ENCODE results near the gene PLXNA4.

The PLXNA4 gene

DNA sequence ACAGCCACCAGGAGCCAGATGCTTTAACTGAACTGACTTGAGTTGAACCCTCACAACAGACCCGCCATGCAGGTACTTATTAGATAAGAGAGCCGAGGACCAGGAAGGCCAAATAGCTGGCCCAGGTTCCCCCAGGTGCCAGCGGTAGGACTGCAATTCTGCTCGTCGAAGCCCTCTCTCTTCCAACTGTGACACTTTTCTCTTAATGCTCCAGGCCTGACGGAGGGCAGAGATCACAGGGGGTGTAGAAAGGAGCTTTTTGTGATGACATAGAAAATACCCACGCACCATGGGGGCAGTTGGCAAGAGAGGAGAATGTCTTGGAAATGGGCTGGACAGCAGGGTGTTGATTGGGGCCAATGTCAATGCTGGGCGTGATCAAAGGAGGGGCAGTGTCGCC lies 208.5 kb downstream of the PLXNA4 start:
- no peak overlapping the region for H2BK15ac ChIP-seq (replicated peaks; ENCODE audit: low read depth)
- no peaks in the 10 kb centered on the region for H3K27me3 ChIP-seq (ENCODE audit: insufficient read depth, low read length, poor library complexity)
- no peak overlapping the region for H4K8ac ChIP-seq (ENCODE audit: low read depth, low read length)
- no peaks in the 10 kb centered on the region for H3K36me3 ChIP-seq (ENCODE audit: control insufficient read depth, insufficient read depth, low read length)
- no peak for DNase-seq
- H3K23ac ChIP-seq (ENCODE audit: low read length), result no peak overlapping the region
- no peak overlapping the region for H3K4ac ChIP-seq (ENCODE audit: low read depth, low read length)
- no peaks in the 10 kb centered on the region for H3K4me1 ChIP-seq (ENCODE audit: control insufficient read depth, low read depth, low read length)
- no peak overlapping the region for H3K18ac ChIP-seq (ENCODE audit: low read length)
- H3K4me3 ChIP-seq (ENCODE audit: low read length), result no peak overlapping the region
- no peak overlapping the region for H3K4me2 ChIP-seq (ENCODE audit: low read length)
- no peak overlapping the region for H2BK120ac ChIP-seq (ENCODE audit: low read depth, low read length)
- no peak overlapping the region for H3K56ac ChIP-seq (ENCODE audit: low read length)
- no peak overlapping the region for H3K27ac ChIP-seq (ENCODE audit: low read depth, low read length)
- no peak overlapping the region for H4K5ac ChIP-seq (ENCODE audit: low read length)
- no peak overlapping the region for H2BK5ac ChIP-seq (ENCODE audit: low read length)
- no peaks in the 10 kb centered on the region for H3K79me2 ChIP-seq (ENCODE audit: control insufficient read depth, insufficient read depth, low read length)
- no peaks in the 10 kb centered on the region for H3K79me1 ChIP-seq (ENCODE audit: low read length)
- H2AK5ac ChIP-seq (ENCODE audit: low read length), result no peak overlapping the region
- WGBS (ENCODE audit: extremely low coverage, insufficient coverage, low lambda C conversion rate), result no CpG with 5 or more reads among the region's 9 CpGs
- H3K9ac ChIP-seq (ENCODE audit: low read length), result no peak overlapping the region

DNA sequence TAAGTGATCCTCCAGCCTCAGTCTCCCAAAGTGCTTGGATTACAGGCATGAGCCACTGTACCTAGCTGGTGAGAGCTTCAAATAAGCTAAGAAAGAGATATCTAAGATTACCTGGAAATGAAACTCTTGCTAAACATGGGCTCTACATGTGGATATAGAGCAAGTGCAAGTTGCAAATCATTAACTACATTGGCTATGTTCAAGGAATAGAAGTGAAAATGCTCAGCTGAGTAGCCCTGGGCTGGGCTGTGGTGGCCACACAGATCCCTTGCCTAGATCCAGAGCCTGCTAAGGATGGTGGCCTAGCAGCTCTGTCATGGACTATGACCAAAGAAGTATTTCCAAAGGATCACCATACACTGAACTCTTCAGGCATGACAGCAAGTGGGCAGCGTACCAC lies 209.3 kb downstream of the PLXNA4 start:
- H3K79me1 ChIP-seq (ENCODE audit: low read length), result no peaks in the 10 kb centered on the region
- no peak overlapping the region for H2BK5ac ChIP-seq (ENCODE audit: low read length)
- no peak overlapping the region for H3K4me3 ChIP-seq (ENCODE audit: low read length)

DNA sequence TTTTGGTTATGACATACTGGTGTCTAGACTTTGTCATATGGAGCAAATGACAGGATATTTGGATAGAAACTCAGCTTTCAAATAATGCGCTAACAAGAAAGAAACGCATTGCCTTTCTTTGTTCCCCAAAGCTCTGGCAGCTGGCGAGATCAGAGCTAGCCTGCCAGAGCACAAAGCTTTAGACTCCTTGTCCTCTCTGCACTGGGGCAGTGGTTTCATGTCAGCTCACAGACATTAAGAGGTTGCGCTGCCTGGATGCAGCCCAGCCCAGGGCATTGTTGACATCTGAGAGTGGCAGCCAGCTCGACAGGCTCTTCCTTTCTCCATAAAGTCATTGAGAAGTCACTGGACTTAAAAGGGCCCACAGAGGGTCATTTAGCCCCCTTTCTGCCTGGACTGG lies 212.0 kb downstream of the PLXNA4 start:
- H4K8ac ChIP-seq (ENCODE audit: low read depth, low read length), result no peak overlapping the region

More for the DNA sequence above, 209.3 kb downstream of the PLXNA4 start:
- Histone ChIP-seq H3K56ac (ENCODE audit: low read length) (no peak overlapping the region), H2AK5ac (ENCODE audit: low read length) (no peak overlapping the region), H3K79me2 (ENCODE audit: control insufficient read depth, insufficient read depth, low read length) (no peaks in the 10 kb centered on the region), H3K9ac (ENCODE audit: low read length) (no peak overlapping the region), H3K27me3 (ENCODE audit: insufficient read depth, low read length, poor library complexity) (no peaks in the 10 kb centered on the region), H4K5ac (ENCODE audit: low read length) (no peak overlapping the region), H4K8ac (ENCODE audit: low read depth, low read length) (no peak overlapping the region), H3K27ac (ENCODE audit: low read depth, low read length) (no peak overlapping the region), H3K4ac (ENCODE audit: low read depth, low read length) (no peak overlapping the region), H3K18ac (ENCODE audit: low read length) (no peak overlapping the region), H2BK120ac (ENCODE audit: low read depth, low read length) (no peak overlapping the region), H3K4me2 (ENCODE audit: low read length) (no peak overlapping the region), H3K4me1 (ENCODE audit: control insufficient read depth, low read depth, low read length) (no peaks in the 10 kb centered on the region), H3K36me3 (ENCODE audit: control insufficient read depth, insufficient read depth, low read length) (no peaks in the 10 kb centered on the region), H3K23ac (ENCODE audit: low read length) (no peak overlapping the region), H2BK15ac (replicated peaks; ENCODE audit: low read depth) (no peak overlapping the region)
- no CpG with 5 or more reads among the region's 1 CpG for WGBS (ENCODE audit: extremely low coverage, insufficient coverage, low lambda C conversion rate)
- DNase-seq, result no peak

DNA sequence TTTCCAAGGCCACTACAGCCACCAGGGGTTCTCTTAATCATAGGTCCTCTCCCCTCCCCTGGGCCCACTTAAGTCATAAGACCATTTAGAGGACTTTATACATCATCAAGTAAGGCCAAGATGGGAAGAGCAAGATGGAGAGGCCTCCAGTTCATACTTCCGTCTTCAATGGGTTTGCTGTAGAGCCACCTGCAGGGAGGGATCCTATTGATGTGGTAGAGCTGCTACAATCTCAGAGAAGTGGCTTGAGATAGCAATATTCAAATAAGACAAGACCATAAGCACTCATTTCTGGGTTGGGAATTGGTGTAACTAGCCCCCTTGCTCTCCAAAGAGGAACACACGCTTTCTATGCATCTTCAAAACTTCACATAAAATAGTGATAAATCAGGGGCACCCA lies 214.2 kb downstream of the PLXNA4 start:
- DNase-seq, result no peak
- Histone ChIP-seq H3K4me1 (ENCODE audit: control insufficient read depth, low read depth, low read length) (no peaks in the 10 kb centered on the region), H3K56ac (ENCODE audit: low read length) (no peak overlapping the region), H3K27ac (ENCODE audit: low read depth, low read length) (no peak overlapping the region), H3K79me2 (ENCODE audit: control insufficient read depth, insufficient read depth, low read length) (no peaks in the 10 kb centered on the region), H2AK5ac (ENCODE audit: low read length) (no peak overlapping the region), H2BK120ac (ENCODE audit: low read depth, low read length) (no peak overlapping the region), H3K4me3 (ENCODE audit: low read length) (no peak overlapping the region), H2BK5ac (ENCODE audit: low read length) (no peak overlapping the region), H3K9ac (ENCODE audit: low read length) (no peak overlapping the region), H3K4me2 (ENCODE audit: low read length) (no peak overlapping the region), H4K8ac (ENCODE audit: low read depth, low read length) (no peak overlapping the region), H3K18ac (ENCODE audit: low read length) (no peak overlapping the region), H3K4ac (ENCODE audit: low read depth, low read length) (no peak overlapping the region), H3K79me1 (ENCODE audit: low read length) (no peaks in the 10 kb centered on the region), H4K5ac (ENCODE audit: low read length) (no peak overlapping the region), H3K27me3 (ENCODE audit: insufficient read depth, low read length, poor library complexity) (no peaks in the 10 kb centered on the region), H3K23ac (ENCODE audit: low read length) (no peak overlapping the region), H2BK15ac (replicated peaks; ENCODE audit: low read depth) (no peak overlapping the region), H3K36me3 (ENCODE audit: control insufficient read depth, insufficient read depth, low read length) (no peaks in the 10 kb centered on the region)
- WGBS (ENCODE audit: extremely low coverage, insufficient coverage, low lambda C conversion rate), result no CpG with 5 or more reads among the region's 2 CpGs

More for the DNA sequence above, 212.0 kb downstream of the PLXNA4 start:
- H2AK5ac ChIP-seq (ENCODE audit: low read length), result no peak overlapping the region
- H3K79me2 ChIP-seq (ENCODE audit: control insufficient read depth, insufficient read depth, low read length), result no peaks in the 10 kb centered on the region
- no peak overlapping the region for H3K4ac ChIP-seq (ENCODE audit: low read depth, low read length)
- no peaks in the 10 kb centered on the region for H3K79me1 ChIP-seq (ENCODE audit: low read length)
- no peak overlapping the region for H3K56ac ChIP-seq (ENCODE audit: low read length)
- H3K4me3 ChIP-seq (ENCODE audit: low read length), result no peak overlapping the region
- H3K36me3 ChIP-seq (ENCODE audit: control insufficient read depth, insufficient read depth, low read length), result no peaks in the 10 kb centered on the region
- H2BK15ac ChIP-seq (replicated peaks; ENCODE audit: low read depth), result no peak overlapping the region
- H3K27me3 ChIP-seq (ENCODE audit: insufficient read depth, low read length, poor library complexity), result no peaks in the 10 kb centered on the region
- no peak overlapping the region for H3K27ac ChIP-seq (ENCODE audit: low read depth, low read length)
- no peak overlapping the region for H3K4me2 ChIP-seq (ENCODE audit: low read length)
- H3K4me1 ChIP-seq (ENCODE audit: control insufficient read depth, low read depth, low read length), result no peaks in the 10 kb centered on the region
- H2BK5ac ChIP-seq (ENCODE audit: low read length), result no peak overlapping the region
- H3K9ac ChIP-seq (ENCODE audit: low read length), result no peak overlapping the region
- WGBS (ENCODE audit: extremely low coverage, insufficient coverage, low lambda C conversion rate), result no CpG with 5 or more reads among the region's 5 CpGs
- no peak overlapping the region for H3K23ac ChIP-seq (ENCODE audit: low read length)
- no peak for DNase-seq
- H2BK120ac ChIP-seq (ENCODE audit: low read depth, low read length), result no peak overlapping the region
- no peak overlapping the region for H3K18ac ChIP-seq (ENCODE audit: low read length)
- H4K5ac ChIP-seq (ENCODE audit: low read length), result no peak overlapping the region

DNA sequence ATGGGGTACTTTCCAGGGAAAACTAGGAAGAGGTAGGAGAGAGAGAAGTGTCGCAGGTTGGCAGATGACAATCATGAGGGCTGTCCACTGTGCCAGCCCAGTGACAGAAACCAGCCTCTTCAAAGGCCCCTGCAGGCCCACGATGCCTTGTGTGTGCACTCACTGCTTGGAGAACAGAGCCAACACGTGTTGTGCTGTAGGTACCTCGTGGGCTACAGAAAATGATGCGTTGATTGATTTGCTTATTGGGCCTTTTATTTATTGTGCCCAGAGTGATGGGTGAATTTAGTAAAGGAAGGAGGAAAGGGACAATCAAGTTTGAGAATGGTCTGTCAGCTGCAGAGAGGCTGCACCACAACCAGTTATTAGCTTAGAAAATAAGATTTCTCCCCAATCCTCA lies 215.1 kb downstream of the PLXNA4 start:
- no peak overlapping the region for H3K56ac ChIP-seq (ENCODE audit: low read length)
- no peak overlapping the region for H3K9ac ChIP-seq (ENCODE audit: low read length)
- DNase-seq, result no peak
- no peaks in the 10 kb centered on the region for H3K27me3 ChIP-seq (ENCODE audit: insufficient read depth, low read length, poor library complexity)
- H3K27ac ChIP-seq (ENCODE audit: low read depth, low read length), result no peak overlapping the region
- no peak overlapping the region for H3K4ac ChIP-seq (ENCODE audit: low read depth, low read length)
- no peak overlapping the region for H4K8ac ChIP-seq (ENCODE audit: low read depth, low read length)
- no peak overlapping the region for H3K23ac ChIP-seq (ENCODE audit: low read length)
- H2BK15ac ChIP-seq (replicated peaks; ENCODE audit: low read depth), result no peak overlapping the region
- no peaks in the 10 kb centered on the region for H3K36me3 ChIP-seq (ENCODE audit: control insufficient read depth, insufficient read depth, low read length)
- H2BK5ac ChIP-seq (ENCODE audit: low read length), result no peak overlapping the region
- H4K5ac ChIP-seq (ENCODE audit: low read length), result no peak overlapping the region
- H3K4me1 ChIP-seq (ENCODE audit: control insufficient read depth, low read depth, low read length), result no peaks in the 10 kb centered on the region
- no peak overlapping the region for H2AK5ac ChIP-seq (ENCODE audit: low read length)
- no CpG with 5 or more reads among the region's 5 CpGs for WGBS (ENCODE audit: extremely low coverage, insufficient coverage, low lambda C conversion rate)
- no peak overlapping the region for H3K18ac ChIP-seq (ENCODE audit: low read length)
- H2BK120ac ChIP-seq (ENCODE audit: low read depth, low read length), result no peak overlapping the region
- H3K79me1 ChIP-seq (ENCODE audit: low read length), result no peaks in the 10 kb centered on the region
- H3K4me3 ChIP-seq (ENCODE audit: low read length), result no peak overlapping the region
- H3K4me2 ChIP-seq (ENCODE audit: low read length), result no peak overlapping the region
- H3K79me2 ChIP-seq (ENCODE audit: control insufficient read depth, insufficient read depth, low read length), result no peaks in the 10 kb centered on the region

DNA sequence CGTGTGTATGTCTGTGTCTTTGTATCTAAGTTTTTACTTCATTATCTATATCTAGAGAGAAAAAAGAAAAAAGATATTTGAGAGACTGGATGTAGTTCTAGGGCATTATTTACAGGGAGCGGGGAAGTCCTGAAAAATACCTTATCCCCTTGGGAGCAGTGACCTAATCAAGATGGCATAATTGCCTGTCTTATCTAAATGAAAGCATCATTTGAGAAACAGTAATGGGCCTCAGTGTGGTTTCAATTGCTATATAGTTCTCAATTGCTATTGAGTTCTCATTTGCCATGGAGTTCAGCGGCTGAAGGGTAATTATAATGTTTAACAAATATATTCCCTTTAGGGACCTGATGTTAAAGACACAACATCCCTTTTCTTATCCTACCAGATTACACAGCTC lies 216.5 kb downstream of the PLXNA4 start:
- H2BK5ac ChIP-seq (ENCODE audit: low read length), result no peak overlapping the region
- no peak overlapping the region for H2BK15ac ChIP-seq (replicated peaks; ENCODE audit: low read depth)
- DNase-seq, result no peak
- H3K23ac ChIP-seq (ENCODE audit: low read length), result no peak overlapping the region
- no peaks in the 10 kb centered on the region for H3K27me3 ChIP-seq (ENCODE audit: insufficient read depth, low read length, poor library complexity)
- H3K4me2 ChIP-seq (ENCODE audit: low read length), result no peak overlapping the region
- no peaks in the 10 kb centered on the region for H3K36me3 ChIP-seq (ENCODE audit: control insufficient read depth, insufficient read depth, low read length)
- no peak overlapping the region for H3K4me3 ChIP-seq (ENCODE audit: low read length)
- H3K79me2 ChIP-seq (ENCODE audit: control insufficient read depth, insufficient read depth, low read length), result no peaks in the 10 kb centered on the region
- no peak overlapping the region for H3K9ac ChIP-seq (ENCODE audit: low read length)
- no peak overlapping the region for H4K8ac ChIP-seq (ENCODE audit: low read depth, low read length)
- no peak overlapping the region for H2BK120ac ChIP-seq (ENCODE audit: low read depth, low read length)
- no peaks in the 10 kb centered on the region for H3K79me1 ChIP-seq (ENCODE audit: low read length)
- WGBS (ENCODE audit: extremely low coverage, insufficient coverage, low lambda C conversion rate), result no CpG with 5 or more reads among the region's 3 CpGs
- no peaks in the 10 kb centered on the region for H3K4me1 ChIP-seq (ENCODE audit: control insufficient read depth, low read depth, low read length)
- H3K27ac ChIP-seq (ENCODE audit: low read depth, low read length), result no peak overlapping the region
- no peak overlapping the region for H4K5ac ChIP-seq (ENCODE audit: low read length)
- no peak overlapping the region for H2AK5ac ChIP-seq (ENCODE audit: low read length)
- no peak overlapping the region for H3K56ac ChIP-seq (ENCODE audit: low read length)
- no peak overlapping the region for H3K4ac ChIP-seq (ENCODE audit: low read depth, low read length)
- H3K18ac ChIP-seq (ENCODE audit: low read length), result no peak overlapping the region
